Prostate gland (tissue), 2 donors: ENCODE results near the gene TBC1D22A.

Experiments used
- CTCF ChIP-seq, 4 experiments: fragments of 200-600 bp in 2 of 4; fragments of 450-650 bp in 2 of 4; sonication (generic) in 2 of 4; IDR thresholded peaks; 1 replicate in 3 of 4; 2 replicates in 1 of 4; pipeline ENCODE4 v1.5.1; 2016 to 2019; ENCODE audit warnings: antibody characterized with exemption in 4 of 4, mild to moderate bottlenecking in 2 of 4, moderate library complexity in 2 of 4
- POLR2A ChIP-seq: fragments of 450-650 bp; IDR thresholded peaks from one replicate; pipeline ENCODE4 v1.6.1; 2016; ENCODE audit warnings: antibody characterized with exemption, mild to moderate bottlenecking
- POLR2AphosphoS5 ChIP-seq: sonication (generic); formaldehyde crosslinking; IDR thresholded peaks from one replicate; pipeline ENCODE4 v1.6.1; 2017; ENCODE audit warnings: antibody characterized with exemption

GRCh38 chr22:46732513-46732912 is 29.9 kb upstream of the TBC1D22A start:
- TF ChIP-seq CTCF (IDR thresholded peaks at IDR 0.05) (no peak), POLR2AphosphoS5 (no peak), POLR2A (no peak)
